Caco-2 (cell line): ENCODE measurements around the gene AMACR. TPM values are rescaled to one million over a fixed set of nuclear protein-coding genes. Genes with fewer than 3 reads are reported as not detected.

ENCODE experiments used
- BruUV-seq: library from RNA; stranded (reverse); fragments of 400-500 nt; replicated peaks from 2 replicates; lab custom pipeline; 2021; lab: Mats Ljungman, UMichigan
- CTCF ChIA-PET: fragments of 300-600 bp; sonication (Branson Sonifier 250); formaldehyde crosslinking; loops from one replicate; lab custom pipeline; 2022; ENCODE audit warnings: antibody characterized with exemption; lab: Charles Lee
- POLR2A ChIA-PET: fragments of 300-600 bp; sonication (Branson Sonifier 250); formaldehyde crosslinking; loops from one replicate; lab custom pipeline; 2022; ENCODE audit warnings: antibody characterized with exemption; lab: Charles Lee
- DNase-seq, 2 experiments: peaks; one replicate each; pipeline versions ENCODE4 v3.0.0 to v3.0.0-alpha.2; 2020 to 2022
- H3K27me3 ChIP-seq: replicated peaks from 2 replicates; pipeline ENCODE4 v1.6.0; 2011; ENCODE audit warnings: low read length; ENCODE audit not compliant: control insufficient read depth, insufficient read depth
- H3K36me3 ChIP-seq: 2 replicates; pipeline ENCODE4 v1.5.1; 2011; ENCODE audit warnings: low read length; ENCODE audit not compliant: control insufficient read depth, insufficient read depth
- H3K4me1 ChIP-seq: fragments of 250-450 bp; sonication (Bioruptor Pico); 2 replicates; pipeline ENCODE4 v1.5.1; 2020; ENCODE audit warnings: mild to moderate bottlenecking
- H3K4me3 ChIP-seq: 2 replicates; pipeline ENCODE4 v1.5.1; 2011; ENCODE audit warnings: low read depth, mild to moderate bottlenecking, control low read depth, low read length
- H3K9me3 ChIP-seq: fragments of 250-450 bp; sonication (Bioruptor Pico); 2 replicates; pipeline ENCODE4 v1.5.1; 2020; ENCODE audit warnings: mild to moderate bottlenecking, moderate library complexity
- H3K27ac Mint-ChIP-seq: one replicate; pipeline ENCODE4 v1.8.0; 2022; ENCODE audit warnings: mixed read lengths; ENCODE audit not compliant: unreplicated experiment
- H3K27me3 Mint-ChIP-seq: one replicate; pipeline ENCODE4 v1.8.0; 2022; ENCODE audit warnings: mixed read lengths; ENCODE audit not compliant: insufficient read depth, unreplicated experiment
- H3K36me3 Mint-ChIP-seq: one replicate; pipeline ENCODE4 v1.8.0; 2022; ENCODE audit warnings: mild to moderate bottlenecking, mixed read lengths; ENCODE audit not compliant: insufficient read depth, unreplicated experiment
- H3K4me1 Mint-ChIP-seq: one replicate; pipeline ENCODE4 v1.8.0; 2022; ENCODE audit warnings: low read depth, mixed read lengths; ENCODE audit not compliant: unreplicated experiment
- H3K4me3 Mint-ChIP-seq: one replicate; pipeline ENCODE4 v1.8.0; 2022; ENCODE audit warnings: mild to moderate bottlenecking, moderate library complexity, mixed read lengths; ENCODE audit not compliant: unreplicated experiment
- H3K9me3 Mint-ChIP-seq: one replicate; pipeline ENCODE4 v1.8.0; 2022; ENCODE audit warnings: mixed read lengths; ENCODE audit not compliant: unreplicated experiment
- CTCF ChIP-seq, 2 experiments: fragments of 200-600 bp in 1 of 2; IDR thresholded peaks; 1 replicate in 1 of 2; 2 replicates in 1 of 2; pipeline versions ENCODE4 v1.5.1 to v1.8.0; 2011 to 2022; ENCODE audit warnings: antibody characterized with exemption in 1 of 2, control low read depth in 1 of 2, inconsistent platforms in 1 of 2, low read depth in 1 of 2, low read length in 1 of 2, mild to moderate bottlenecking in 1 of 2, moderate library complexity in 1 of 2; ENCODE audit not compliant: insufficient read depth in 1 of 2, severe bottlenecking in 1 of 2, unreplicated experiment in 1 of 2
- intact Hi-C: fragments of 100-400 bp; cut with micrococcal nuclease; formaldehyde crosslinking; loops from one replicate; pipeline ENCODE4 v1.10.0; 2022; ENCODE audit not compliant: unreplicated experiment
- total RNA-seq: library from RNA; stranded (reverse); gene quantifications from 2 replicates; pipeline ENCODE4 v1.2.3, GENCODE V29; 2022

AMACR gene
- total RNA-seq, 1 experiment from 2014 or later, result 204 TPM

DNA sequence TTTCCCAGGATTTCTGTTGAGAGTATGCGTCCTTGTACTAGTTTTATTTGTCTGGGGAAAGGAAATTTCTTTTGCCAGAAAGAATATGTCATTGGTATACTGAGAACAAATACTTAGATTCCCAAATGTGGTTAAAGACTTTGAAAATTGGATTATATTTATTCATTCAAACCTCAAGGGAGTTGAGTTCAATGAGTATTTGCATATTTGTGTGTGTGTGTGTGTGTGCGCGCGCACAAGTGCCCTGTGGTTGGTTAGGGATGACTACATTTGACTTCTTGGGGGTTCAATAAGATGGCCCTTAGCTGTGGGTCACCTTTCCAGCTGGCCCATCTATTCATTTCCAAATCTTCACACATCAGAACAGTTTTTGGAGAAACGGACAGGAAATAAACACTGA lies 66.8 kb downstream of the AMACR start:
- Histone ChIP-seq H3K4me3 (no peak overlapping the region), H3K4me1 (no peaks in the 10 kb centered on the region), H3K36me3 (no peaks in the 10 kb centered on the region), H3K9me3 (no peaks in the 10 kb centered on the region), H3K27me3 (no peaks in the 10 kb centered on the region)
- TF ChIP-seq CTCF (IDR thresholded peaks at IDR 0.05; ENCODE audit: insufficient read depth in 1 of 2, low read depth in 1 of 2, low read length in 1 of 2, severe bottlenecking in 1 of 2, unreplicated experiment in 1 of 2), result no peak
- BruUV-seq, result no TSS peak
- no peaks in the 10 kb centered on the region for H3K36me3 Mint-ChIP-seq
- H3K27me3 Mint-ChIP-seq, result peaks cover 12% of the 10 kb centered on the region
- CTCF ChIA-PET, result no interaction called here
- intact Hi-C loops, result no loop called here
- POLR2A ChIA-PET, result no interaction called here
- no peak overlapping the region for H3K4me3 Mint-ChIP-seq
- H3K27ac Mint-ChIP-seq, result no peak overlapping the region
- H3K9me3 Mint-ChIP-seq, result no peaks in the 10 kb centered on the region
- DNase-seq, result no peak
- no peaks in the 10 kb centered on the region for H3K4me1 Mint-ChIP-seq

DNA sequence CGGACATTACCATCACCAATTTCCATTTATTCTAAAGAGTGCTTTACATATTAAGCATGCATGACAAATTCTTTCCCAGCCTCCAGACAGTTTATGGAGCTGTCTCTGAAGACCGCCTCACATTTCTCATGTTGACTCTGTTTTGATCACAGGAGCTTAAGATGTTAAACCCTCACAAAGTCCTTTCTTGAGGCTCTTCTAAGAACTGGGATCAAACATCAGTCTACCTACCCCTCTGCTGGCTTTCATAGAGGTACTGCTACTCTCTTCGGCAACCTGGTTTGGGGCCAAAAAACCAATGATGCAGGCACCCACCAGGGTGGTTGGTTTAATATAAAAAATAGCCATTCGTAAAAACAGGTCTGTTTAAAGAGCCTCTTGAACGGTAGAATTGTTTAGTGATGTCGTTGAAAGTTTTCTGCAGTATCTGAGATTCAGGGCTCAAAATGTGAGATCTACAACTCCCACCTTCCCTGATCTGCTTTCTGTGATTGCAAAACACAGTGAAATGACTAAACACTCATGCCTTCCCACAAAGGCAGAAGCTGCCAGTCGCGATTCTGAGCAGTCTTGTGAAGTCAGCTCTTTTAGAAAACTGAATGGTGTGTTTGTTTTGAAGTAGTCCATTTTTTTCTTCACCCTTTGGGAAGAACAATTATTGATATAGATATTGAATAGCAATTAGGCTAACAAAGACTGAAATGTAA lies 68.1 kb downstream of the AMACR start:
- intact Hi-C loops, result loop anchor here (10.0 kb wide), 1 partner anchor 205 kb away; no protein-coding TSS in a partner anchor

GRCh38 chr5:33938881-33939280 lies 69.0 kb downstream of the AMACR start:
- Mint-ChIP-seq H3K4me1 (no peaks in the 10 kb centered on the region), H3K27ac (no peak overlapping the region), H3K9me3 (no peaks in the 10 kb centered on the region), H3K36me3 (no peaks in the 10 kb centered on the region), H3K4me3 (no peak overlapping the region), H3K27me3 (peaks cover 12% of the 10 kb centered on the region)
- DNase-seq, result no peak
- CTCF ChIA-PET, result no interaction called here
- no TSS peak for BruUV-seq
- Histone ChIP-seq H3K27me3 (no peaks in the 10 kb centered on the region), H3K4me1 (no peaks in the 10 kb centered on the region), H3K36me3 (no peaks in the 10 kb centered on the region), H3K4me3 (no peak overlapping the region), H3K9me3 (no peaks in the 10 kb centered on the region)
- intact Hi-C loops, result loop anchor here (10.0 kb wide), 1 partner anchor 204 kb away; no protein-coding TSS in a partner anchor
- no peak for TF ChIP-seq CTCF (IDR thresholded peaks at IDR 0.05; ENCODE audit: insufficient read depth in 1 of 2, low read depth in 1 of 2, low read length in 1 of 2, severe bottlenecking in 1 of 2, unreplicated experiment in 1 of 2)
- POLR2A ChIA-PET, result no interaction called here

More for the DNA sequence above, 68.1 kb downstream of the AMACR start:
- Mint-ChIP-seq H3K27me3 (peaks cover 12% of the 10 kb centered on the region), H3K4me1 (no peaks in the 10 kb centered on the region), H3K4me3 (no peak overlapping the region), H3K36me3 (no peaks in the 10 kb centered on the region), H3K27ac (no peak overlapping the region), H3K9me3 (no peaks in the 10 kb centered on the region)
- ChIA-PET POLR2A (no interaction called here), CTCF (no interaction called here)
- BruUV-seq, result no TSS peak
- Histone ChIP-seq H3K4me1 (no peaks in the 10 kb centered on the region), H3K4me3 (no peak overlapping the region), H3K27me3 (no peaks in the 10 kb centered on the region), H3K36me3 (no peaks in the 10 kb centered on the region), H3K9me3 (no peaks in the 10 kb centered on the region)
- TF ChIP-seq CTCF (IDR thresholded peaks at IDR 0.05; ENCODE audit: insufficient read depth in 1 of 2, low read depth in 1 of 2, low read length in 1 of 2, severe bottlenecking in 1 of 2, unreplicated experiment in 1 of 2), result no peak
- DNase-seq, result no peak
